HG03097 (cell line): ENCODE data around the gene GTF2I.
"Not testable (repeated sequence)": the region's sequence is repeated elsewhere in the genome, so short reads cannot be mapped to it uniquely, and the experiment has no call there.

ENCODE experiments used
- ATAC-seq: cut with Tn5 transposase; IDR thresholded peaks from one replicate; pipeline ENCODE4 v1.9.1; 2021; ENCODE audit not compliant: unreplicated experiment, low FRiP score

The GTF2I gene

GRCh38 chr7:74773760-74774750 is 116.5 kb downstream of the GTF2I start, which contains the start of gene NCF1:
Gene NCF1, plus strand, starts transcription at chr7:74774011. Its CDS starts 21 bp downstream, at chr7:74774032.
- ATAC-seq, result peak; percentile 75

GRCh38 chr7:74775111-74775510 is 117.6 kb downstream of the GTF2I start:
- not testable (repeated sequence) for ATAC-seq

- not testable (repeated sequence) for ATAC-seq
Observed at GRCh38 chr7:74779053-74779452, 121.5 kb downstream of the GTF2I start.

- ATAC-seq, result not testable (repeated sequence)
Observed at GRCh38 chr7:74781746-74782145, 124.2 kb downstream of the GTF2I start.

- ATAC-seq, result not testable (repeated sequence)
Observed at GRCh38 chr7:74783595-74783994, 126.1 kb downstream of the GTF2I start.

GRCh38 chr7:74788369-74789150 is 131.0 kb downstream of the GTF2I start:
- peak; percentile 89 for ATAC-seq

- ATAC-seq, result not testable (repeated sequence)
Observed at GRCh38 chr7:74789200-74789736, 131.8 kb downstream of the GTF2I start.

- ATAC-seq, result not testable (repeated sequence)
Observed at GRCh38 chr7:74797848-74798622, 140.5 kb downstream of the GTF2I start.

- ATAC-seq, result not testable (repeated sequence)
Observed at GRCh38 chr7:74798644-74799043, 141.1 kb downstream of the GTF2I start.
